Activated CD8-positive, alpha-beta memory T cell treated with anti-CD3 and anti-CD28 coated beads, Interleukin-2, amount 50 U/mL, for 1 hour (primary cell): ENCODE results near the gene EIF3K.
A peak's percentile ranks its signal among the peaks of the same experiment; 100 is the strongest.
"Not testable (repeated sequence)": the region's sequence is repeated elsewhere in the genome, so short reads cannot be mapped to it uniquely, and the experiment has no call there.

Source experiments
- DNase-seq: peaks from one replicate; pipeline ENCODE4 v3.0.0-alpha.2; 2020; ENCODE audit errors: extremely low read depth

The EIF3K gene

GRCh38 chr19:38618590-38619360 is at the start of gene EIF3K:
TSS of gene EIF3K (plus strand) at chr19:38619188. CDS start at chr19:38619269, 81 bp downstream.
- DNase-seq: peak; percentile 84

GRCh38 chr19:38569368-38569983 is 49.5 kb upstream of the EIF3K start:
- no peak for DNase-seq

- no peak for DNase-seq
These were observed 47.3 kb upstream of the EIF3K start for GRCh38 chr19:38571682-38572081.

DNA sequence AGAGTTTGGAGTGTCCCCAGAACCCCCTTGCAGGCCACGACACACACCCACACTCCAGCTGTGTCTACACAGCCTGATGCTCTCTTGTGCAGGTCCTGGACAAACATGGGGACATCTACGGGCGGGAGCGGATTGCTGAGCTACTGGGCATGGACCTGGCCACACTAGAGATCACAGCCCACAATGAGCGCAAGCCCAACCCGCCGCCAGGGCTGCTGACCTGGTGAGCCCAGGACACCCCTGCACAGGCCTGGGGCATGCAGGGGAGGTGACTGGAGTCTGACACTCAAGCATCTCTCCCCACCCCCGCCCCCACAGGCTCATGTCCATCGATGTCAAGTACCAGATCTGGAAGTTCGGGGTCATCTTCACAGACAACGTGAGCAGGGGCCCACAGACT is 41.2 kb upstream of the EIF3K start:
- DNase-seq: no peak

- not testable (repeated sequence) for DNase-seq
These were observed 39.7 kb upstream of the EIF3K start for GRCh38 chr19:38579304-38579703.

GRCh38 chr19:38580080-38580479 is 38.9 kb upstream of the EIF3K start:
- DNase-seq: no peak

DNA sequence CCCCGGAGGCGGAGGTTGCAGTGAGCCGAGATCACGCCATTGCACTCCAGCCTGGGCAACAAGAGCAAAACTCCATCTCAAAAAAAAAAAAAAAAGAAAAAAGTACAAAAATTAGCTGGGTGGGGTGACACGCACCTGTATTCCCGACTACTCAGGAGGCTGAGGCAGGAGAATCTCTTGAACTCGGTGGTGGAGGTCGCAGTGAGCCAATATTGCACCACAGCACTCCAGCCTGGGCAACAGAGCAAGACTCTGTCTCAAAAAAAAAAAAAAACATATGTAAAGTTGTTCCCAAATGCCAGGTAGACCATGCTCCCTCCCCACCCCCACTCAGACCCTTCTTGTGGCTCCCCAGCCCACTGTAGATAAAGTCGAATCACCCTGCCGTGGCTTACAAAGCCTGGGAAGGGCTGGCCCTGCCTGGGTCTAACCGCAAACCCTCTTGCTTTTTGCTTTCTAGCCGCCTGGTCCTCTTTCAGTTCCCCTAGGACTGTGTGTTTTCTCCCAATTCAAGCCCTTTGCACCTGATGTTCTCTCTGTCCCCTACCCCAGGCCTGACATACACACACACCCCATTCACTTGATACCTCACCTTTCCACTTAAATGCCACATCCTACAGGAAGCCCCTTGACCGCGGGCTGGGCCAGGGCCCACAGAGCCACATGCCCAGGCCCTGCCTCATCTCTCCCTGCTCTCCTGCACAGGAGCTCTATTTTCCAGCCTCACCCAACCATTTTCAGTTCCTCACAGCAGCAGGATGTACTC is 35.6 kb upstream of the EIF3K start:
- no peak for DNase-seq

- DNase-seq: no peak
These were observed 35.0 kb upstream of the EIF3K start for GRCh38 chr19:38583985-38584305.

GRCh38 chr19:38587562-38587961 is 31.4 kb upstream of the EIF3K start:
- no peak for DNase-seq

DNA sequence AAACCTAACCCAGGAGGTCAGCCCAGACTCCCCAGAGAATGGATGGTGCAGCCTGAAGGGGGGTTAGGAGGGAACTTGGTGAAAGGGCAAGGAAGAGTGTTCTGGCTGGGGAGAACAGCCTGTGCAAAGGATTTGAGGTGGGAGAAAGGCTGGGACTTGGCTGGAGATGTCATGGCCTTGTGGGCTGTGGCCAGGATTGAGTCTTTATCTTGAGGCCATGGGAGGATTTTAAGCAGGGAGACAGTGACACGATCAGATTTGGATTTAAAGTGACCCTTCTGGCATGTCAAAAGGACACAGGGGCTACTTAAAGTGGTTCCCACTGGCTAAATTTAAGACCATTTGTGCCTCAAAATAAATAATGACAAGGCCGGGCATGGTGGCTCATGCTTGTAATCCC is 30.9 kb upstream of the EIF3K start:
- no peak for DNase-seq

DNA sequence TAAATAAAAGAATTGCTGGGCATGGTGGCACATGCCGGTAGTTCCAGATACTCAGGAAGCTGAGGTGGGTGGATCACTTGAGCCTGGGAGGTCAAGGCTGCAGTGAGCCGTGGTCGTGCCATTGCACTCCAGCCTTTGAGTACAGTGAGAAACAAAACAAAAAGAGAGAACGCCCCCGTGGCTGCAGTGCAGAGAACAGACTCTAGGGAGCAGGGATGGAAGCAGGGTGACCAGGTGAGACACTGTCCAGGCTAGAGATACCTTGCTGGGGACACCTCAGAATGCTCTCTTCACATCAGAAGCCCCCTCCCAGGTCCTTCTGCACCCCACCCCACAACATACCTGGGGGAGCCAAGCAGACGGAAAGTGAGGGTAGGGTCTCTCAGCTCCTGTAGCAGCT is 26.0 kb upstream of the EIF3K start:
- no peak for DNase-seq

DNA sequence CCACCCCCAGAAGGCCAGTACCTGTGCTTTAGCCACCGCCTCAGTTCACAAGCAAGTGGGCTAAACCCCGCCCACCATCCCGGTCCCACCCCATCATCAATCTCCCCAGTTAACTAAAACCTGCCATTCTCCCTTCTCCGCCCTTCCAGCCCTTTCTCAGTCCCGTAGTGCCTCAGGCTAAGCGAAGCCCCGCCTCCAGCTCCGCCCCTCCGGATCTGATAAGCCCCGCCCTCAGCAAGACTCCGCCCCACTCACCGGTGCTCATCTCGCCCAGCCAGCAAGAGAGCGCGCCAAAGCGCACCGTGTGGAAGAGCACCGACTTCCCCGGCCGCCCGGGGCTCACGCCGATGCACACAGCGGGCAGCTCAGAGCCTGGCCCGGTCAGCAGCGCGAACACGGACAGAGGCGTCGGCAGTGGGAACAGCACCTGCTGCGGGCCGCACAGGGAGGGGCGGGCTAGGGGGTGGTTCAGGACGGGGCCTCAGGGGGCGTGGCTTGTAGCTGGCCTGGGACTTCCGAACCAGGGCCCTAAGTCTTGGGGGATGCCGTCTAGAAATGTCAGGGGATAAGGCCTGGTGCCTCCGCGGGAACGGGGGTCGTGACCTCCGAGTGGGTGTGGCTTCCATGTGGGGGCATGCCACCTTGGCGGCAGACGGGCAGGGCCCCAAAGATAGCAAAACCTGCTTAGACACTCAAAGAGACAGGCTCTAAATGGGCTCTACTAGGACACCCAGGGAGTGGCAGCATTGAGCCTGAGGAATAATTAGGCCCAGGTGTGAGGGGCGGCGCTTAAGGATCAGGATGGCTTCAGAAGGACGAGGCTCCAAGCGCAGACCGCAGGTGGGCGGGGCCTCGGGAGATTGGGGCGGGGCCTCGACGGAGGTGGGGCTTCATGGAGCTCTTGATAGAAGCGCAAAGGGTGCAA is 22.7 kb upstream of the EIF3K start:
- DNase-seq: no peak

- no peak for DNase-seq
These were observed 21.9 kb upstream of the EIF3K start for GRCh38 chr19:38597075-38597474.

GRCh38 chr19:38599722-38600121 is 19.3 kb upstream of the EIF3K start:
- DNase-seq: no peak

DNA sequence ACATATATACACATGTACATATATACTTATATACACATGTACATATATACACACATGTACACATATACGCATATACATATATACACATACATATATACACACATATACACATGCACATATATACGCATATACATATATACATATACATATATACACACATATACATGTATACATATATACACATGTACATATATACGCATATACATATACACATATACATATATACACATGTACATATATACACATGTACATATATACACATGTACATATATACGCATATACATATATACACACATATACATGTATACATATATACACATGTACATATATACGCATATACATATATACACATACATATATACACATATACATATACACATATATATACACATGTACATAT is 16.1 kb upstream of the EIF3K start:
- not testable (repeated sequence) for DNase-seq

DNA sequence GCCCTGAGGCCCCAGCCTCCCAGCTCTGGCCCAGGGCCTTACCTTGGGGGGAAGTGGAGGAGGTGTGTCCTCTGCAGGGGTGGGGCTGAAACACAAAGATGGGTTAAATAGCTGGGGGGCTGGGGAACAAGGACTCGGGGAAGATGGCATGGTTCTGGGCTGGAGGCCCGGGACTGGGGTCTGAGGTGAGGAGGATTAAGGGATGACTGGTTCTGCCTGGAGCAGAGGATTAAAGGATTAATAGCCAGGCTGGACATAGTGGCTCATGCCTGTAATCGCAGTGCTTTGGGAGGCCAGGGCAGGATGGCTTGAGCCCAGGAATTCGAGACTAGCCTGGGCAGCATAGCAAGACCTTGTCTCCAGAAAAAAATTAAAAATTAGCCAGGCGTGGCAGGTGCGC is 12.9 kb upstream of the EIF3K start:
- DNase-seq: no peak

DNA sequence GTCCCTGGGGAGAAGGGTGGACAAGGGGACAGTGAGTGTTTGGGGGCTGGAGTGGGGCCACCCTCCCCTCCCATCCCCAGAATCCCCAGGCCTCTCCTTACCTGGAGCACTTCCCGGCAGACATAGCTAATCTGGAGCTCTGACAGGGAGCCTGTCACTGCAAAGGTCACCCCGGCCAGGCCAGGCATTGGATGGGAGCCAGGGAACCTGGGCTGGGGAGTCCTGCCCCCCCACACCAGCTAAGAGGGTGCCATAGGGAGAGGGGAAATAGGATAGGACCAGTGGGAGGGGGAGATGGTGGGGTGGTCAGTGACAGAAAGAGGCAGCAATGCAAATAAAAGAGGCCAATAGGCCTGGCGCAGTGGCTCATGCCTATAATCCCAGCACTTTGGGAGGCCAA is 4.7 kb upstream of the EIF3K start:
- DNase-seq: no peak

DNA sequence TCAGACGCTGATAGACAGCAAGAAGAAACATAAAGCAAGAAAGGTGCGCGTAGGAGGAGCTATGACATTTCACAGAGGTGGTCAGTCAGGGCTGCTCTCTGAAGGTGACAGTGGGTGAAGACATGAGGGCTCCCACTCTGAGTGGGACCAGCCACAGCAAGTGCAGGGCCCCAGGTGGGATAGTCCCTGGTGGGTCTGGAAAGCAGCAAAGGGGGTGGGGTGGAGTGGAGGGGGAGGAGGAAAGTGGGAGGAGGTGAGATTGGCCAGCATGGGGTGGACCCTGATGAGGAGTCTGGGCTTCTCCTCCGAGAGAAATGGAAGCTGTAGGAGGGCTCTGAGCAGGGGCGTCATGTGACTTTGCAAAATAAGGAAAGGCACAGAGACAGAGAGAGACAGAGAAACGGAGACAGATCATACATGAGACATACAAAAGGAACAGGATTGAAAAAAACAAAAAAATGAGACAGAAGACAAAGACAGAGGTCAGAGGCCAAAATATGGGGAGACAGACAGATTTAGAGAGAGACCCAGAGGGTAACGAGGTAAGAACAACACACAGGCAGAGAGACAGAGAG is 3.9 kb upstream of the EIF3K start:
- DNase-seq: no peak

GRCh38 chr19:38616265-38616664 is 2.7 kb upstream of the EIF3K start:
- DNase-seq: no peak

- no peak for DNase-seq
These were observed 1.7 kb upstream of the EIF3K start for GRCh38 chr19:38617283-38617763.
